GM12892 (cell line): ENCODE results near the gene SMIM43.

Experiments
- POLR2A ChIP-seq: IDR thresholded peaks from 2 replicates; pipeline ENCODE4 v1.6.1; 2011; ENCODE audit warnings: low read depth, low read length, control low read depth
- POLR2AphosphoS5 ChIP-seq: IDR thresholded peaks from 2 replicates; pipeline ENCODE4 v1.6.1; 2011; ENCODE audit warnings: low read depth, low read length, control low read depth

DNA sequence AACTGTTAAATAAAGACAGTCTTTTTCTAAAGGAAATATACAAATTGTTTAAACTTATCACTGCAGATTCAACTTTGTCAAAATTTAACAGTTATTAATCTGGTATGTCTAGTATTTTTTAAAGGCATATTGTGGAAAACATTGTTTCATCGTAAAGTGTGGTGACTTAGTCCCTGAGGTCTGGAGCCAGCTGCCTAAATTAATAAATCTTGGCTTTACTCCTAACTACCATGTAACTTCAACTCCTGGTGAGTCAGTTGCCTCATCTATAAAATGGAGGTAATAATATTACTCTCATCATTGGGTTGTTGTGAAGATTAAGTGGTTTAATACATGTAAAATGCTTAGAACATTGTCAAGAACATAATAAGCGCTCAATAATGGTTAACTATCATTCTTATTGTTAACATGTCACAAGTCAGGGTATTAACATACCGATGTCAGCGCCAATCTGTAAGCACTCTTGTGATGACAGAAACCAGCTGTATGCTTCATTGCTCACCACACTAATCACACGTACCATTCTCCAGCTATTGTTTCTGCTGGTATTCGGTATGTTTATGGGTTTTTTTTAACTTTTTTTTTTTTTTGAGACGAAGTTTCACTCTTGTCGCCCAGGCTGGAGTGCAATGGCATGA is 14.1 kb upstream of the SMIM43 start:
- TF ChIP-seq POLR2AphosphoS5 (no peak), POLR2A (no peak)
